ENCODE results near the gene NTRK3. TPM values are rescaled to one million over a fixed set of nuclear protein-coding genes. Genes with fewer than 3 reads are reported as not detected.

Gene NTRK3
- total and polyA plus RNA-seq, 2 of the 8 experiments (the other 6 are each of a cell fraction or from before 2014, with no cell fraction given): 4.5 to 6.8 TPM

DNA sequence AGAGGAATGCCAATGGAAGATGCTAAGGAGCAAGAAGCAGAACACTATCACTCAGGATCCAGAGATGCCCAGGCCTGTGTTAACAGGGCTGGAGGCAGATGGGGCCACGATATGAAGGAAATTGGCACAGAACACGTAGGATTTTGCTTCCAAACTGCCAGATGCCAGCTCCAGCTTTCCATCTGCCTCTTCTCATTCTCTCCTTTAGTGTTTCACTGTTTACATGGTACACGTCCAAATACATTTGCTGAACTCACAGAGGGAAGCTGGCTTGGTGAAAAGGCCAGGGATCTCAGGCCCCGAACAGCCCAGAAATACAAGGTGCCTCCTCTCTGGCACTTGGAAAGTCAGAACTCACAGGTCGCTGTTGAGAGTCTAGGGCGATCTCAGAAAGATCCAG is 187.0 kb downstream of the NTRK3 start:
- Histone ChIP-seq H4K5ac (ENCODE audit: insufficient read length, low read depth, low read length) (no peak overlapping the region), H3K56ac (replicated peaks; ENCODE audit: insufficient read length, low read depth, low read length) (no peak overlapping the region), H3K23ac (ENCODE audit: insufficient read length) (no peak overlapping the region), H3K14ac (ENCODE audit: insufficient read length) (no peak overlapping the region), H3K27ac (ENCODE audit: low read depth, low read length) (no peak overlapping the region), H3K79me2 (ENCODE audit: control insufficient read depth in 1 of 2, insufficient read depth in 2 of 2, low read length in 2 of 2) (no peaks in the 10 kb centered on the region), H2BK20ac (ENCODE audit: low read length) (no peak overlapping the region), H3K9ac (replicated peaks in 1 of 4; ENCODE audit: extremely low read depth in 1 of 4, low read depth in 3 of 4, low read length in 3 of 4) (no peak overlapping the region), H3K23me2 (ENCODE audit: low read depth, low read length) (no peaks in the 10 kb centered on the region), H3K9me3 (ENCODE audit: insufficient read depth in 2 of 2, low read depth in 1 of 2, low read length in 1 of 2) (no peaks in the 10 kb centered on the region), H3K4me2 (ENCODE audit: insufficient read depth in 1 of 2, low read depth in 2 of 2, low read length in 2 of 2) (no peak overlapping the region), H4K8ac (ENCODE audit: extremely low read depth, insufficient read depth, low read length) (no peak overlapping the region), H4K91ac (replicated peaks; ENCODE audit: insufficient read length, low read length) (no peak overlapping the region), H4K20me1 (replicated peaks in 1 of 2; ENCODE audit: control insufficient read depth in 1 of 2, insufficient read depth in 2 of 2, low read length in 2 of 2) (no peaks in the 10 kb centered on the region), H2BK5ac (ENCODE audit: low read depth, low read length) (no peak overlapping the region), H3K4me3 (ENCODE audit: extremely low read depth in 1 of 4, insufficient read depth in 2 of 4, low read depth in 3 of 4, low read length in 4 of 4) (no peak overlapping the region), H3K4me1 (replicated peaks in 1 of 4; ENCODE audit: control insufficient read depth in 3 of 4, insufficient read depth in 4 of 4, low read length in 3 of 4) (peaks cover 1 to 15% (median 9%) of the 10 kb centered on the region in 4 experiments; a peak in 5 of 7 replicates), H3K18ac (ENCODE audit: extremely low read depth, low read length) (no peak overlapping the region), H2BK120ac (replicated peaks; ENCODE audit: low read depth, low read length) (no peak overlapping the region), H2BK15ac (ENCODE audit: low read length) (no peak overlapping the region), H3K36me3 (ENCODE audit: control insufficient read depth in 2 of 4, insufficient read depth in 4 of 4, low read length in 3 of 4) (no peaks in the 10 kb centered on the region), H2BK12ac (ENCODE audit: low read depth, low read length) (no peak overlapping the region; the same call in 1 of the 2 replicates), H3K27me3 (replicated peaks in 1 of 4; ENCODE audit: control insufficient read depth in 3 of 4, extremely low read depth in 1 of 4, insufficient read depth in 3 of 4, low read length in 3 of 4) (no peaks in the 10 kb centered on the region), H3K4ac (replicated peaks; ENCODE audit: insufficient read length, low read depth, low read length) (no peak overlapping the region), H2AK5ac (ENCODE audit: low read depth, low read length) (no peak overlapping the region), H2AFZ (ENCODE audit: low read length) (no peak overlapping the region), H3K79me1 (ENCODE audit: low read depth, low read length) (no peaks in the 10 kb centered on the region)
- CTCF ChIA-PET (ENCODE audit: partially characterized antibody): interaction anchor here (1.0 kb wide), 1 partner anchor 175 kb away, joined by 3 read pairs; no protein-coding TSS in a partner anchor
- POLR2A ChIA-PET (ENCODE audit: partially characterized antibody): no interaction called here
- DNase-seq (ENCODE audit: low read depth in 1 of 2, low spot score in 2 of 2) (no peak), FAIRE-seq (no peak)
- 94% methylated on average over 6 of the region's 6 CpGs; no CpG with 5 or more reads in 1 of the 2 experiments for WGBS, 2 experiments (ENCODE audit: extremely low coverage in 1 of 2, insufficient coverage in 1 of 2, insufficient read length in 1 of 2, insufficient replicate concordance in 2 of 2, low coverage in 1 of 2, low lambda C conversion rate in 2 of 2, missing lambda C conversion rate in 1 of 2)
- TF ChIP-seq FOSL1 (IDR thresholded peaks at IDR 0.05; ENCODE audit: insufficient read depth, low read depth, low read length): no peak
- no peak for TF ChIP-seq SIX5 (IDR thresholded peaks at IDR 0.05; ENCODE audit: low read depth, low read length)
- TF ChIP-seq SP4 (IDR thresholded peaks at IDR 0.05; ENCODE audit: low read length): no peak
- no peak for TF ChIP-seq BRCA1 (IDR thresholded peaks at IDR 0.05; ENCODE audit: low read depth, low read length)
- no peak for TF ChIP-seq JUN (IDR thresholded peaks at IDR 0.05; ENCODE audit: low read depth, low read length)
- no peak for TF ChIP-seq KDM4A (IDR thresholded peaks at IDR 0.05; ENCODE audit: low read depth, low read length, severe bottlenecking)
- no peak for TF ChIP-seq NANOG (IDR thresholded peaks at IDR 0.05; ENCODE audit: insufficient read depth, low read depth, low read length, poor library complexity, severe bottlenecking)
- TF ChIP-seq POLR2AphosphoS5 (IDR thresholded peaks at IDR 0.05; ENCODE audit: low read depth, low read length): no peak
